Testis (tissue), 2 donors: Measurements from ENCODE around the gene PLEKHO1.

Experiments
- POLR2A ChIP-seq: fragments of 450-650 bp; IDR thresholded peaks from one replicate; pipeline ENCODE4 v1.6.1; 2017; ENCODE audit warnings: antibody characterized with exemption, mild to moderate bottlenecking, moderate library complexity
- TF ChIP-seq, protein P1 (sequence below), 3 experiments: fragments of 450-650 bp in 2 of 3; fragments of 200-600 bp in 1 of 3; sonication (generic) in 1 of 3; IDR thresholded peaks; one replicate each; pipeline ENCODE4 v1.5.1; 2016 to 2019; ENCODE audit warnings: antibody characterized with exemption in 3 of 3, mild to moderate bottlenecking in 2 of 3, moderate library complexity in 1 of 3

DNA sequence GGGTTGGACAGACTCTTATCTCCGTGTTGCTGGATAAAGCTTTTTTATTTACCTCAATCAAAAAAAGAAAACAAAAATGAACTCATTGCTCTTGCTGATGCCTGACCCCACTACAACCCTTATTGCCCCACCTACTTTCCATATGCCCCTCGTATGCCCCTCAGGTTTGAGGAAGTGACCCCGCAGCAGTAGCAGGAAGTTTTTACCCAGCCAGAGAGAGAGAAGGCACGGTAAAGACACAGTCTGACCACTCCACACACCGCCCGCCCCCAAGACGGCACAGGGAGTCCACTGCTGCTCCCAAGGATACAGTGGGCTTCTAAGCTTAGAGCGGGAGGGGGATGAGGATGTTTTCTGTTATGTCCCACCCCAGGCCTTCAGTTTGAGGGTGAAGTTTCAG is 9.8 kb downstream of the PLEKHO1 start:
- TF ChIP-seq, protein P1, sequence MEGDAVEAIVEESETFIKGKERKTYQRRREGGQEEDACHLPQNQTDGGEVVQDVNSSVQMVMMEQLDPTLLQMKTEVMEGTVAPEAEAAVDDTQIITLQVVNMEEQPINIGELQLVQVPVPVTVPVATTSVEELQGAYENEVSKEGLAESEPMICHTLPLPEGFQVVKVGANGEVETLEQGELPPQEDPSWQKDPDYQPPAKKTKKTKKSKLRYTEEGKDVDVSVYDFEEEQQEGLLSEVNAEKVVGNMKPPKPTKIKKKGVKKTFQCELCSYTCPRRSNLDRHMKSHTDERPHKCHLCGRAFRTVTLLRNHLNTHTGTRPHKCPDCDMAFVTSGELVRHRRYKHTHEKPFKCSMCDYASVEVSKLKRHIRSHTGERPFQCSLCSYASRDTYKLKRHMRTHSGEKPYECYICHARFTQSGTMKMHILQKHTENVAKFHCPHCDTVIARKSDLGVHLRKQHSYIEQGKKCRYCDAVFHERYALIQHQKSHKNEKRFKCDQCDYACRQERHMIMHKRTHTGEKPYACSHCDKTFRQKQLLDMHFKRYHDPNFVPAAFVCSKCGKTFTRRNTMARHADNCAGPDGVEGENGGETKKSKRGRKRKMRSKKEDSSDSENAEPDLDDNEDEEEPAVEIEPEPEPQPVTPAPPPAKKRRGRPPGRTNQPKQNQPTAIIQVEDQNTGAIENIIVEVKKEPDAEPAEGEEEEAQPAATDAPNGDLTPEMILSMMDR (IDR thresholded peaks at IDR 0.05), result no peak
- TF ChIP-seq POLR2A, result no peak
